Breast epithelium (tissue), 4 donors: ENCODE measurements around the gene VWC2L. TPM values are rescaled to one million over a fixed set of nuclear protein-coding genes. Genes with fewer than 3 reads are reported as not detected.

Experiments
- DNase-seq, 2 donors: peaks; one replicate each; pipeline ENCODE4 v3.0.0-alpha.2; 2019; ENCODE audit warnings: low spot score in 2 of 2
- H3K27ac ChIP-seq, 2 donors: fragments of 200-600 bp; sonication (generic) in 1 of 2; one replicate each; pipeline ENCODE4 v1.5.1; 2016 to 2019; ENCODE audit warnings: mild to moderate bottlenecking in 1 of 2
- H3K27me3 ChIP-seq, 2 donors: fragments of 200-600 bp; sonication (generic) in 1 of 2; one replicate each; pipeline versions ENCODE4 v1.5.1 to v1.6.0; 2017 to 2019; ENCODE audit warnings: control low read depth in 1 of 2, mild to moderate bottlenecking in 1 of 2
- H3K36me3 ChIP-seq: fragments of 200-600 bp; one replicate; pipeline ENCODE4 v1.5.1; 2019
- H3K4me1 ChIP-seq, 2 donors: fragments of 200-600 bp; sonication (generic); one replicate each; pipeline ENCODE4 v1.5.1; 2016 to 2019; ENCODE audit warnings: control low read depth in 1 of 2
- H3K4me3 ChIP-seq, 3 donors: fragments of 200-600 bp; sonication (generic); 1 replicate in 2 of 3; 2 replicates in 1 of 3; pipeline ENCODE4 v1.5.1; 2016 to 2019; ENCODE audit warnings: mild to moderate bottlenecking in 3 of 3, moderate library complexity in 2 of 3
- H3K9me3 ChIP-seq, 2 donors: fragments of 200-600 bp; sonication (generic) in 1 of 2; one replicate each; pipeline ENCODE4 v1.5.1; 2016 to 2019; ENCODE audit warnings: control low read depth in 1 of 2
- POLR2A ChIP-seq: fragments of 450-650 bp; IDR thresholded peaks from one replicate; pipeline ENCODE4 v1.6.1; 2016; ENCODE audit warnings: antibody characterized with exemption, mild to moderate bottlenecking, moderate library complexity
- POLR2AphosphoS5 ChIP-seq, 3 donors: sonication (generic); formaldehyde crosslinking; IDR thresholded peaks; one replicate each; pipeline ENCODE4 v1.6.1; 2017; ENCODE audit warnings: antibody characterized with exemption in 3 of 3
- intact Hi-C: fragments of 100-400 bp; cut with DNase I; formaldehyde crosslinking; loops from one replicate; pipeline ENCODE4 v1.15.1; 2023; ENCODE audit warnings: low total_unique reads
- total RNA-seq, 3 donors: library from RNA; depleted of rRNA; stranded (reverse); fragments of >200 nt; gene quantifications; one replicate each; pipeline ENCODE4 v1.1.0, GENCODE V29; 2016
- TF ChIP-seq, protein P1 (sequence below), 3 donors: fragments of 450-650 bp; IDR thresholded peaks; one replicate each; pipeline ENCODE4 v1.5.1; 2016 to 2017; ENCODE audit warnings: antibody characterized with exemption in 3 of 3, mild to moderate bottlenecking in 3 of 3, moderate library complexity in 3 of 3

Gene VWC2L
- total RNA-seq, 3 donors from 2014 or later, result 0.15 TPM; not detected in 2

- H3K4me1 ChIP-seq, result no peaks in the 10 kb centered on the region
- TF ChIP-seq POLR2AphosphoS5 (IDR thresholded peaks at IDR 0.05) (no peak), POLR2A (no peak)
- TF ChIP-seq, protein P1, sequence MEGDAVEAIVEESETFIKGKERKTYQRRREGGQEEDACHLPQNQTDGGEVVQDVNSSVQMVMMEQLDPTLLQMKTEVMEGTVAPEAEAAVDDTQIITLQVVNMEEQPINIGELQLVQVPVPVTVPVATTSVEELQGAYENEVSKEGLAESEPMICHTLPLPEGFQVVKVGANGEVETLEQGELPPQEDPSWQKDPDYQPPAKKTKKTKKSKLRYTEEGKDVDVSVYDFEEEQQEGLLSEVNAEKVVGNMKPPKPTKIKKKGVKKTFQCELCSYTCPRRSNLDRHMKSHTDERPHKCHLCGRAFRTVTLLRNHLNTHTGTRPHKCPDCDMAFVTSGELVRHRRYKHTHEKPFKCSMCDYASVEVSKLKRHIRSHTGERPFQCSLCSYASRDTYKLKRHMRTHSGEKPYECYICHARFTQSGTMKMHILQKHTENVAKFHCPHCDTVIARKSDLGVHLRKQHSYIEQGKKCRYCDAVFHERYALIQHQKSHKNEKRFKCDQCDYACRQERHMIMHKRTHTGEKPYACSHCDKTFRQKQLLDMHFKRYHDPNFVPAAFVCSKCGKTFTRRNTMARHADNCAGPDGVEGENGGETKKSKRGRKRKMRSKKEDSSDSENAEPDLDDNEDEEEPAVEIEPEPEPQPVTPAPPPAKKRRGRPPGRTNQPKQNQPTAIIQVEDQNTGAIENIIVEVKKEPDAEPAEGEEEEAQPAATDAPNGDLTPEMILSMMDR (IDR thresholded peaks at IDR 0.05), result no peak
- DNase-seq, result no peak
Measured at GRCh38 chr2:214504599-214505376, 93.9 kb downstream of the VWC2L start.

DNA sequence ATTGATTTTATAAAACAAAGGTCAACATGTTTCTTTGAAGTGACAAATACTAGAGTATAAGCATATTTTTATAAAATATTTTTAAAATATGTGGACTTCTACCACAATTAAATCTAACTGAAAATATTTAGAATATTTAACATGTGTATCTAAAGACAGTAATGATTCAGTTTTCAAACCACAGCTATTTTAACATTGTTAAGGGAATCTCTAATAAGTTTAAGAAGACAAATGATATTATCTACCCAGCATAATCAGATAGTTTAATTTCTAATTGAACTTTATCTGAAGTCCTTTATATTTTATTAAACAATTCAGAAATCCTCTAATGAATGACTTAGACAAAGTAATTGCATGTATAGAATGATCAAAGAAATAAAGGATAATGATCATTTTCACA is 96.2 kb downstream of the VWC2L start:
- no peak for TF ChIP-seq POLR2A
- TF ChIP-seq POLR2AphosphoS5 (IDR thresholded peaks at IDR 0.05), result no peak
- TF ChIP-seq, protein P1 (IDR thresholded peaks at IDR 0.05), result no peak
- H3K9me3 ChIP-seq, result no peaks in the 10 kb centered on the region
- H3K27me3 ChIP-seq, result no peaks in the 10 kb centered on the region
- no peak overlapping the region for H3K27ac ChIP-seq
- H3K36me3 ChIP-seq, result no peaks in the 10 kb centered on the region
- intact Hi-C loops, result no loop called here
- no peaks in the 10 kb centered on the region for H3K4me1 ChIP-seq
- H3K4me3 ChIP-seq, result no peak overlapping the region
- DNase-seq, result no peak

More at GRCh38 chr2:214504599-214505376, 93.9 kb downstream of the VWC2L start:
- H3K36me3 ChIP-seq, result no peaks in the 10 kb centered on the region
- intact Hi-C loops, result no loop called here
- no peak overlapping the region for H3K27ac ChIP-seq
- H3K27me3 ChIP-seq, result no peaks in the 10 kb centered on the region
- no peaks in the 10 kb centered on the region for H3K9me3 ChIP-seq
- no peak overlapping the region for H3K4me3 ChIP-seq

GRCh38 chr2:214514704-214515103 is 103.8 kb downstream of the VWC2L start:
- Histone ChIP-seq H3K27ac (no peak overlapping the region), H3K9me3 (no peaks in the 10 kb centered on the region), H3K27me3 (no peaks in the 10 kb centered on the region), H3K36me3 (no peaks in the 10 kb centered on the region), H3K4me3 (no peak overlapping the region), H3K4me1 (no peaks in the 10 kb centered on the region)
- TF ChIP-seq, protein P1 (IDR thresholded peaks at IDR 0.05), result no peak
- no peak for TF ChIP-seq POLR2AphosphoS5 (IDR thresholded peaks at IDR 0.05)
- TF ChIP-seq POLR2A, result no peak
- intact Hi-C loops, result no loop called here
- DNase-seq, result no peak

DNA sequence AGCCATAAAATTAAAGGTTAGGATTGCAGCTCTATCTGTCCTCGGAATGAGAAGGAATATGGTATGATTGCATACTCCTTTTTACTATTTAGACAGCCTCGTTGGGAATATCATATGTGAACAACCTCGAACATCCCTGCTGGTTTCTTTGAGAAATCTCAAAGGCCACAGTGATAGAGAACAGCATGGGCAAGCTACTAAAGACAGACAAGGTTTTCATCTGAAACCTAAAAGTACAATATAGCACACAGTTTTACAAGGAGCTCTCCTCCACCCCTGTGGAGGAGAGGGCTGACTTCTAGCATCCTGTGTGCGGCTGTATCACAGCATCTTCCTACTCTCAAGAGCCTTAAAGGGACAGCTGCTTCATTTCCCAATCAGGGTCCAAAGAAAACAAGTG is 104.3 kb downstream of the VWC2L start:
- TF ChIP-seq POLR2A, result no peak
- TF ChIP-seq, protein P1 (IDR thresholded peaks at IDR 0.05), result no peak
- no peak for TF ChIP-seq POLR2AphosphoS5 (IDR thresholded peaks at IDR 0.05)
- H3K27me3 ChIP-seq, result no peaks in the 10 kb centered on the region
- H3K9me3 ChIP-seq, result no peaks in the 10 kb centered on the region
- H3K4me3 ChIP-seq, result no peak overlapping the region
- H3K27ac ChIP-seq, result no peak overlapping the region
- no peak for DNase-seq
- no peaks in the 10 kb centered on the region for H3K4me1 ChIP-seq
- intact Hi-C loops, result no loop called here
- H3K36me3 ChIP-seq, result no peaks in the 10 kb centered on the region

DNA sequence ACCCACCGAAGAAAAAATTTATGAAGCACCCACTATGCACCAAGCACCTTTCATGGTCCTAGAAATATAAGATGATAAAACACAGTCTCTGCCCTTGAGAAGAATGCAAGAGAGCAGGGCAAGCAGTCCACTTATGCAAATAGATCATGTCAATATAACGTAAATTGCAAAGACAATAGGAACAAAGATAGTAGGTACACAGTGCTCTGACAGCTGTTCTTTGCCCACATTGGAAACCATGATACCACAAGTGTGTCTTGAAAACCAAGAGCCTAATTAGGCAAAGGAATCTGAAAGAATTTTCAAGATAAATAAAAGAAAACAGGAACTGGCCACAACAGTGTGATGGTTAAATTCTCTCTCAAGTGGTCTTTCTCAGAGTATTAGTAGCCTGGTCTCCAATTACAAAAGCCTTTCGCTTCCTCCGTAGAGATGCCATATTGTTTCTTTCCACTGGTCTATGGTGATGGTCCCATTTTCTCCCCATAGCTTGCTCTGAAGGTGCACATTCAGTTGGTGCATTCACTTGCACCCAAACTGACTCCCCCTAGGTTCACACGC is 108.5 kb downstream of the VWC2L start:
- Histone ChIP-seq H3K4me1 (no peaks in the 10 kb centered on the region), H3K27me3 (no peaks in the 10 kb centered on the region), H3K27ac (no peak overlapping the region), H3K9me3 (no peaks in the 10 kb centered on the region), H3K4me3 (no peak overlapping the region), H3K36me3 (no peaks in the 10 kb centered on the region)
- DNase-seq, result no peak
- intact Hi-C loops, result no loop called here
- TF ChIP-seq, protein P1 (IDR thresholded peaks at IDR 0.05), result no peak
- TF ChIP-seq POLR2A (no peak), POLR2AphosphoS5 (IDR thresholded peaks at IDR 0.05) (no peak)
